HG02970 (cell line): Measurements from ENCODE around the gene FHIT.
"Not testable (repeated sequence)": the region's sequence is repeated elsewhere in the genome, so short reads cannot be mapped to it uniquely, and the experiment has no call there.

Source experiments
- ATAC-seq: cut with Tn5 transposase; IDR thresholded peaks from one replicate; pipeline ENCODE4 v1.9.1; 2021; ENCODE audit warnings: mild to moderate bottlenecking, moderate library complexity, moderate number of reproducible peaks; ENCODE audit not compliant: unreplicated experiment, low FRiP score

The FHIT gene

DNA sequence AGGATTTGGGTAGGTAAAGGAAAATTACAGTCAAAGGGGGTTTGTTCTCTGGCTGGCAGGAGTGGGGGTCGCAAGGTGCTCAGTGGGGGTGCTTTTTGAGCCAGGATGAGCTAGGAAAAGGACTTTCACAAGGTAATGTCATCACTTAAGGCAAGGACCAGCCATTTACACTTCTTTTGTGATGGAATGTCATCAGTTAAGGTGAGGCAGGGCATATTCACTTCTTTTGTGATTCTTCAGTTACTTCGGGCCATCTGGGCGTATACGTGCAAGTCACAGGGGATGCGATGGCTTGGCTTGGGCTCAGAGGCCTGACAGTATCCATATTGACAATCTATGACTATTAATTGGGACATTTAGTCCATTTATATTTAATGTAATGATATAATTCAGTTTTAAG is 578.9 kb downstream of the FHIT start:
- ATAC-seq: not testable (repeated sequence)

GRCh38 chr3:60669636-60670035 is 581.6 kb downstream of the FHIT start:
- ATAC-seq: no peak

GRCh38 chr3:60660026-60660425 is 591.2 kb downstream of the FHIT start:
- ATAC-seq: no peak

GRCh38 chr3:60659098-60659497 is 592.2 kb downstream of the FHIT start:
- ATAC-seq: no peak

DNA sequence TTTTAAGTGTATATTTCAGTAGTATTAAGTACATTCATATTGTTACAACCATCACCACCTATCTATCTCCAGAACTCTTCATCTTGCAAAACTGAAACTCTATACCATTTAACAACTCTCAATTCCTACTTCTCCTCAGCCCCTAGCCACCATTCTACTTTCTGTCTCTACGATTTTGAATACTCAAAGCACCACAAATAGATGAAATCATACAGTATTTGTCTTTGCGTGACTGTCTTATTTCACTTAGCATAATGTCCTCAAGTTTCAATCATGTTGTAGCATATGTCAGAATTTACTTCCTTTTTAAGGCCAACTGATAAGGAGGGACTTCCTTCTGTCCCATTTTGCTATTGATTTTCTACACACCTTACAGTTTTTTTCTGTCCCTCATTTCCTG is 593.3 kb downstream of the FHIT start:
- ATAC-seq: no peak

DNA sequence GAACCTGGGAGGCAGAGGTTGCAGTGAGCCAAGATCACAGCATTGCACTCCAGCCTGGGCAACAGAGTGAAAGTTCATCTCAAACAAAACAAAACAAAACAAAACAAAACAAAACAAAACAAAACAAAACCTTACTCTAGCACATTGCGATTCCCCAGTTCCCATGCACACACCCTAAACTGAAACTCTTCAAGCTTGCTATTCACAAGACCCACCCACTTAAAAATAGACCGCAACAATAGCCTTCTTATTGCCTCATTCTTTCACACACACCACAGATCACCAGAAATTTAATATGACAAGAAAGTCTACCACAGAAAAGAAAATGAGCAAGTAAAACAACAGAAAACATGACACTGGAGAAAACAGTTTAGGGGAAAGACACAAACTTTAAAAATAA is 598.4 kb downstream of the FHIT start:
- ATAC-seq: no peak

GRCh38 chr3:60651799-60652198 is 599.5 kb downstream of the FHIT start:
- no peak for ATAC-seq

GRCh38 chr3:60650171-60650570 is 601.1 kb downstream of the FHIT start:
- no peak for ATAC-seq

GRCh38 chr3:60645801-60646200 is 605.5 kb downstream of the FHIT start:
- ATAC-seq: no peak

- no peak for ATAC-seq
Measured at GRCh38 chr3:60643831-60644230, 607.4 kb downstream of the FHIT start.

- ATAC-seq: no peak
Measured at GRCh38 chr3:60641354-60641753, 609.9 kb downstream of the FHIT start.

DNA sequence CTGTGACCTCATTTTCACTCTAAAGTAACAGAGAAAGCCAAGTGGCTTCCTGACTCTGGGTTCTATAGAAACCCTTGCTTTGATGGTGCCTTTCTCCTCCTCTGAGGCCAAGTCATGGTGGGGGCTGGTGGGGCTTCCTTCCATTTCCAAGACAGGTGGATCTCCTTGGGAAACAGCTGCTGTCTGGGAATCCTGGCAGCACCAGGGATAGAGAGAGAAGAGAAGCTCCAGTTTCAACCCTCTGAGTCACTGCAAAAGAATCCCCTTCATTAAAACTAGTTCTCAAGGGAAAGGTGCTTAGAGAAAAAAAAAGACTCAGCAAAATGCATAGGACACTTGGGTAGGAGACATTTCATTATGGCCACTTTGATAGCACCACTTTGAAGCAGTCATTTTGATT is 614.4 kb downstream of the FHIT start:
- no peak for ATAC-seq

DNA sequence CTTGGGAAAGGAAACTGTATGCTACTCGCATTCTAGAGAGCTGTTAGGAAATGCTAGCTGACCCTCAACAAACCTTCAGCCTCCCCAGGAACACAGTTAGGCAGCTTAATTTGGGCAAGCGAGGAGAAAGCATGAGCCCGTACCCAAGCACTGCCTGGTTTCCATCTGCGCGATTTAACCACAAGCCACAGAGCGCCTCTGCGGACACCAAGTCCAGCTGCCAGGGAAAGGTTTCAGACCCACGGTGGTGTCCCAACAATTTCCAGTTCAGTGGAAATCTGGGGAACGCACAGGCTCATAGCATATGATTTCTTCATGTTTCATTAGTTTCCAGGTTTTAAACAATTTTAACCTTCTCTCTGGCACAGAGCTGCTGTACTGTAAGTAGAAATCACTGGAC is 617.6 kb downstream of the FHIT start:
- ATAC-seq: no peak

GRCh38 chr3:60631509-60631908 is 619.7 kb downstream of the FHIT start:
- no peak for ATAC-seq

DNA sequence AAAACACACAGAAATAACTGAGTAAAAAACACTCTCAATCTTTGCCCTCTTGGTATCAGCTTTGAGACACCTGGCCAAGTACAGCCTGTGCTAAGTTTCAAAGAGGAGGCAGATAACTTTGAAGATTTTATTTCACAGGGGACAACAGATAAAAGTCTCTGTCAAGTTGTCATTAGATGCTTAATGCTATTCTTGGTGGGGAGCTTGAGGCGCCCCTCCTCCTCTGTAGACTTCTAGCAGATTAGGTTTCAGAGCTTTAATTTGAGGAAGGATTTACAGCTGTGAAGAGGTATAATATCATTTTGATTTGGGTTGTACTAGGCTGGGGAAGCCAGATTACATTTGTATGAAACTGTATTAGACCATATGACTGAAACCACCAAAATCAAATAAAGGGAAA is 620.3 kb downstream of the FHIT start:
- no peak for ATAC-seq

GRCh38 chr3:60629816-60630215 is 621.4 kb downstream of the FHIT start:
- ATAC-seq: no peak

DNA sequence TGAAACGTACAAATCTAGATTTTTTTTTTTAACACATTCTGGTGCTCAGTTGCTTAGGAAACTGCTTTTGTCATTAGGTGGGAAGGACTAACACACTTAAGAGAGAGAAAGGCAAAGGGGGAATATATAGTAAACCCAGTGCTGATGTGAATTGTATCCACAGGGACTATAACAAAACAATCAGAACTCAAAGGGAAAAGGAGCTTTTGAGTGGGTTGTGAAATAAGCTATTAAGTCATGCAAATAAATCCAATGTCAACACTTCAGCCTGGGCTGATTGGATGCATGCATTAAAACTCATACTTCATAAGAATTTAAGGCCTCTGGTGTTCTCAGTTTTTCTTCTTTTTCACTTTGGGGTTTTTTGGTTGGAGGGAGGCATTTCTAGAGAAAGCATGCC is 628.9 kb downstream of the FHIT start:
- no peak for ATAC-seq

DNA sequence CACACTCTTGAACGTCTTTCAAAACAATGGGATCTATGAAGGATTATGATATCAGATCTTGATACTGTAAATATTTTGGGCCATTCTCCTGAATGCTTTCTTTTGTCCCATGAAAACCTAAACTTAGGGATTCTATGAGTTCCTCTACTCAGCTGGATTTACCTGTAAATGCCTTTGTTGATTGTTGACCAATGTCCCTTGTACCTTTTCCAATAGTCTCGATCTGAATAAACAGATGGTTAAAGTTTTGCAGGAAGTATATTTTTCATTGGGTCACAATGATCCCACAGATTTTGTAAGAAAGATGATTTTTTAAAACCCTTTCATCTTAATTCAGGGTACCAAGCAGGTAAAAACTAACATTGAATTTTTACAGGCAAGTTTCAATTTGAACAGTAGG is 634.1 kb downstream of the FHIT start:
- no peak for ATAC-seq

GRCh38 chr3:60613769-60614303 is 637.4 kb downstream of the FHIT start:
- no peak for ATAC-seq

DNA sequence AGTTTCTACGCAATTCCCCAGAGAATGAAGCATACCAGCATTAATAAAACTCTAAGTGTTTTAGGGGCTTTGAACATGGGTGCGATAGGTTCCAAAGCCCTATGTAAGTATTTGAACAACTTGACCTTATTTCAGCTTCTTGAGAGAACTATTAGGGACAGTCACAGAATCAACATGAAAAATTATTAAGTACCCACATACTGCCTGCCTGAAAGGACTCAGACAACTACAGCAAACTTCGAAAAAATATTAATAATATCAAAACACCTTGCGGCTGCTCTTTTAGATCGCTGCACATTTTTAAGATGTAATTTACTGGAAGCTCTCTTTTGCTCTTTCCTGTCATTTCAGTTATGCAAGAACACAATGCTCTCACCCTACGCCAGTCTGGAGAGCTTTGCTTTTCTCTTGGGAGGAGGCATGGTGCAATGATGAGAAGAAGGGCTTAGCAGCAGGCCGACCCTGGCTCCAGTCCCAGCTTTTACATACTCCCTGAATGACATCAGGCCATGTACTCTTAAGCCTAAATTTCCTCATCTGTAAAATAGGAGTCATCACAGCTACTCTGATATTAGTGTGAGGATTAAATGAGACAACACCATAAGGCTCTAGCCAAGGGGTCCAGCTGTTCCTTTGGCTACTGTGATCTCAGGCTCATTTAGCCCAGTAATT is 640.7 kb downstream of the FHIT start:
- ATAC-seq: no peak

GRCh38 chr3:60609446-60609845 is 641.8 kb downstream of the FHIT start:
- ATAC-seq: no peak

DNA sequence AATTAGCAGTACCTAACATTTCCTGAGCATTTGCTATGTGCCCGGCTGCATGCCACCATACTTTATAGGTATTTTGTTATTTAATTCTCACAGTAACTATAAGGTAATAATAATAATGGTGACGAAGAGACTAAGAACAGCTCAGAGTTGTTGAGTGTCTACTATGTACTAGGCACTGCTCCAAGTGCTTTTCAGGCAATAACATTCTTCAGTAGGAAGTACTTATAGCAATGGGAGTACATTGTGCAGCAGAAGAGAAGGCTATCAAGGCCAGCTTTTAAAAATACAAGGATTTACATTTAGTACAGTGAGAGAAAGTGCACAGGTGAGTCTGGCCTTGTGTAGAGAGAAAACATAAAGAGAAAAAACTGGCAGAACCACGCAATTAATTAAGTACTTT is 647.4 kb downstream of the FHIT start:
- ATAC-seq: no peak

GRCh38 chr3:60600848-60601247 is 650.4 kb downstream of the FHIT start:
- no peak for ATAC-seq
